NCI-H1048 (cell line): ENCODE results near the gene STARD10.
"Not testable (repeated sequence)": the region's sequence is repeated elsewhere in the genome, so short reads cannot be mapped to it uniquely, and the experiment has no call there.

ENCODE experiments used
- DNase-seq: peaks from one replicate; lab custom pipeline; 2025; lab: John Stamatoyannopoulos, UW

The STARD10 gene, protein sequence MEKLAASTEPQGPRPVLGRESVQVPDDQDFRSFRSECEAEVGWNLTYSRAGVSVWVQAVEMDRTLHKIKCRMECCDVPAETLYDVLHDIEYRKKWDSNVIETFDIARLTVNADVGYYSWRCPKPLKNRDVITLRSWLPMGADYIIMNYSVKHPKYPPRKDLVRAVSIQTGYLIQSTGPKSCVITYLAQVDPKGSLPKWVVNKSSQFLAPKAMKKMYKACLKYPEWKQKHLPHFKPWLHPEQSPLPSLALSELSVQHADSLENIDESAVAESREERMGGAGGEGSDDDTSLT

DNA sequence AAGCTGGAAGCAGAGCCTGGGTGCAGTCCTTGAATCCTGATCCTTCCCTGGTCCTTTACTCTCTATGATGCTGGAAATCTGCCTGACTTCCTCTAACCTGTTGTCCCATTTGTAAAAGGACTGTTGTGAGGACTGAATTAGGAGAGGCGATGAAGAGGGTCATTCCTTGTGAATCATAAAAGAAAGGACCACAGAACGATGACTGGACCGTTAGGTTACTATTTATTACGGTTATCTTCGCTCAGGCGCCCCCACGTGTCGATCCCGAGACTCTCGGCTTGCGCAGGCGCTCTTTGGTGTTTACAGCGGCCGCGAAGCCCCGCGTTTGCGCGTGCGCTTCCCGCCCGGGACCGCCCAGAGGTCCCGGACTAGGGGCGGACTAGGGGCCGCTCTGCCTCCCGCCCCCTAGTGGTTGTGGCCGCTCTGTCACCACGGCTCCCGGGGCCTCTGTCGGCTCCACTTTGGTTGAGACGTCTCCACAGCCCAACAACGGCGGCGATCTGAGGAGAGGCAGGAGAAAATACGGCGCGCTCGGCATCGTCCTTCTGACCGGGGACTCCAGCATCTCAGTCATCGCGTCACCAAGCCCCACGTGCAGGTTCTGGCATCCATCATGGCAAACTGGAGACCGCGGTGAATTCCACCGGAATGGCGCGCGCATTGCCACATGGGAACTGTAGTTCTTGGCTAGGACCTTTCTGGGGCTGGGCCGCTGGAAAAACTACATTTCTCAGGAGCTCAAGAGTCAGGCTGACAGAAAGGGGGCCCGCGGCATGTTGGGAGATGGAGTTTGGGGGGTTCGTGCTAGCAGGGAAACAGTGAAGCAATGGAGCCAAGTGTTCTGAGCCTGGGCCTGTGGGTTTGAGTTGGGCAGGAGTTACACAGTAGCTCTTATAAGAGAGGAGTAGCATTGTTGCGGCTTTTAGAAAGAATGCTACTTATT lies at the start of gene STARD10:
Gene STARD10, minus strand, starts transcription at position 623 of the 943 bp plus-strand sequence. CDS start 12,866 bp downstream, outside the sequence.
- DNase-seq, result peak; percentile 85

DNA sequence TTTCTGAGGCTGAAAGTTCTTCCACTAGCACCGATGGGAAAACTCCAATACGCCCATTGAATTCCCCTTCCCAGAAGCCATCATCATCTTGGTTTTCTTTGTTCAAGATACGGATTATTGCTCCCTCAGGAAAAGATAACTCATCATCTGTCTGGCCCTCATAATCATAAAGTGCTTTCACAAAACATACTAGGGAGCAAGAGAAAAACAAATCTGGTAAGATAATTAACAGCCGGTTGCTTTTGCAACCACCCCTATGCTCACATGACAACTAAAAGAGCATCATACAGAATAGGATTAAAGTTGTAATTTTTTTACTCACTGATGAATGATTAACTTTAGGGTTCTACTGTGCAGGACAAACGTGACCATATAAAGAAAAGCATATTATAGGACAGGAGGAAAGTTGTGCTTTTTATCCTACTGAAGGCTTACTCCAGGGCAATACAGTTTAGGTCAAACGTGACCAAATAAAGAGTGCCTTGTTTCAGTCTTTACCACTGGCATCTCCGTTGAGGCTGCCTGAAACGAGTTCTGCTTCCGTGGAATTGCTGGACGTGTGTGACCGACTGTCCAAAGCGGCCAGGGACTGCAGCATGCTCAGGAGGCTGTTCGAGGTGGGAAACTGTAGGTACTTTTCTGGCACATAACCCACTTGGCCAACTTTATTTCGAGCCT lies 48.9 kb upstream of the STARD10 start:
- no peak for DNase-seq

DNA sequence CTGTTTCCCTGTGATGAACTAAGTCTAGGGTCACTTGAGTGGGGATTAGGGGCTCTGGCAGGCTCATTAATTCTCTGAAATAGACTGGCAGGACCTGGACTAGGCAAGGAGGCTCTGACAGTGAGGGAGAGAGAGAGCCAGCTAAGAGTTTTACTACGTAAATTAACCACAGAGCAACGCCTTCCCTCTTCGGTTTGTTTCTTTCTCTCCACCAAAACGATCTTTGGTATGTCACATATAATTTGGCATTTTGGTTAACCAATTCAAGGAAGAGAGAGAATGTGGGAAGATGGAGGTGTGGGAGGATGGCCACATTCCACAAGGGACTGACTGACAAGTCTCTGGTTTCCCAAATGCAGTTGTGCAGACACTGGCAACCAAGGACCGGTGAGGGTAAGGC lies 48.3 kb upstream of the STARD10 start:
- DNase-seq, result no peak

DNA sequence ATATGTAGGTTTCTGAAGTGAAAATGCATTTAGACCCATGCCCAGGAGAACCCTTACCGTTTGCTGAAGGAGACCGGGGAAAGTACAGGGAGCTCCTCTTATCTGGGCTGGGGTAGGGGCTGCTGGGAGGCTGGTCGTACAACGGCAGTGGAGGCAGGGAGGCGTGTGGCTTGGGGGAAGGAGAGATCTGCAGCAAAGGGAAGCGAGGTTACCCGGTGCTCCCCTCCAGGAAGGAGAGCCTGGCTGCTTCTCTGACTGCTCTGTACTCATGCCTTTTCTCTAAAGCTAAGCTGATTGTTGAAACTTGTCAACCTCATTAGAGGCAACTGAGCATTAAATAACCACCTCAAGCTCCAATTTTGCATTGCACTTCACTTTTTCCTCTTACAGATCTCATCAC lies 47.5 kb upstream of the STARD10 start:
- DNase-seq, result no peak

DNA sequence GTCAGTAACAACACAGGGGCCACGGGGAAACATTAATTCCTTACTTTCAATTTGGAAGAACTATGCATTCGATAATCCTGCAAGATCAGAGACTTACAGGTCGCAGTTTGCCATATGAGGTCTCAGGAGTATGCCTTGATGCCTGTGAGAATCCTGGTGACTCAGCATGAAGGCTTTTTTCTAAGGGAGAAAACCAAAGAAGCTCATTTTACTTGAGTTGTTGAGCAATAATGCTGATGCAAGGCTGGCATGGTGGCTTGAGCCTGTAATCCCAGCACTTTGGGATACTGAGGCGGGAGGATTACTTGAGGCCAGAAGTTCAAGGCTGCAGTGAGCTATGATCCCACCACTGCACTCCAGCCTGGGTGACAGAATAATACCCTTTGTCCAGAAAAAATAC lies 46.9 kb upstream of the STARD10 start:
- DNase-seq, result no peak

DNA sequence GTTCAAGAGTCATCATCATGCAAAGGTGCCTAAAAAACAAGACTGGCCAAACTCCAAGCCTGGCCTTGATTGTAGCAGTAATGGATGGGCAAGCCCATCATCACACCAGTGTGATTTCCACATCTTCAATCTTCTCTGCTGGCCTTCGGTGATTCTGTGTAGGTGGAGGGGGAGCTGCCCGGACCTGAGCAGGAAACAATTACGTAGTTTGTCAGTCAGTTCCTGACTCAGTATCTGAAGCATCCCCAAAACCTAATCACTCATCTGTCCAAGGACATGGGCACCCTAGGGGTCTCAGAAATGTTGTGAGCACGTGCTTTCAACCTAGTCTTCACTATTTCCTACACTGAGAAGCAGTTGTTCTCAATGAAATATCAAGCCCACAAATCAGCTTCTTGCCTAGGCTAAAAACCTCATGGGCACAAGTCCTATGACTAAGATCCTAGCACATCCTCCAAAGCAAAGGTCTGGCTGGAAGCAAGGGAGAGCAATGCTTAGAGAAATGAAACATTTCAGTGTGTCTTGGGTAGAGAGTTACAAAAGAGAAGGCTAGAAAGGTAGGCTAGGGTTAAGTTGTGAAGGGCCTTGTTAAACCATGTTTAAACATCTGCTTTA lies 45.0 kb upstream of the STARD10 start:
- no peak for DNase-seq

DNA sequence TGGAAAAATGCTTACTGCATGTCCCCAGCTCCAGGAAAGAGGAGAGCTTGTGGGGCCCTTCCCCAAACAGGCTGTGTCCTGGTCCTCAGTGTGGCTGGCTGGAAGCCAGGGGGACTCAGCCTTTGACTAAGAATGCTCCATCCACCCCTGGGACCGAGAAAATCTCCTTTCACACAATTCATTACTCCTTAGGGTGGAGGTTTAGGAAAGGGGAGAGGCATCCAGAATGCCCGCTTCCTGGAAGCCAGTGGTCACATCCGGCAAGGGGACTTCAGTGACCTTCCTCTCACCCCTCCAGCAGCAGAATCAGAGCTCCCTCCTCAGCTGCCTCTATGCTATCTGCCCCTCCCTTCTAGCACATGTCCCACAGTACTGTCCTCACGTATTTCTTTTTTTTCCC lies 42.3 kb upstream of the STARD10 start:
- no peak for DNase-seq

DNA sequence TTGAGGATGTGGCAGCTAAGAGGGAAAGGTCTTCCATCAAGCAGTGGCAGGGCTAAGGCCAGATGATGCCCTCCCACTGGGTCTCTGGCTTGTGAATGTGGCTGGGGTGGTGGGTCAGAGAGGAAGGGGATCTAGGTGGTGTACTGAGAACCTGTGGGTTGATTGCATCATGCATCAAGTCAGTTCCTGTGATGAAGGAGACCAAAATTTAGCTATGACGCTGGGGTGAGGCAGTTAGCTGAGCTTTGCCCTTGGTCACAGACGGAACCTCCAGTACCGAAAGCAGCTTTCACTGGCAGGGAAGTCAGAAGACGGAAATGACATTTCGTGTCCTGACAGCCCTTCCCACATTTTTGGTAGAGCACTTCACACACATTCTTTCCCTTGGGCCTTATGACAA lies 41.1 kb upstream of the STARD10 start:
- DNase-seq, result no peak

DNA sequence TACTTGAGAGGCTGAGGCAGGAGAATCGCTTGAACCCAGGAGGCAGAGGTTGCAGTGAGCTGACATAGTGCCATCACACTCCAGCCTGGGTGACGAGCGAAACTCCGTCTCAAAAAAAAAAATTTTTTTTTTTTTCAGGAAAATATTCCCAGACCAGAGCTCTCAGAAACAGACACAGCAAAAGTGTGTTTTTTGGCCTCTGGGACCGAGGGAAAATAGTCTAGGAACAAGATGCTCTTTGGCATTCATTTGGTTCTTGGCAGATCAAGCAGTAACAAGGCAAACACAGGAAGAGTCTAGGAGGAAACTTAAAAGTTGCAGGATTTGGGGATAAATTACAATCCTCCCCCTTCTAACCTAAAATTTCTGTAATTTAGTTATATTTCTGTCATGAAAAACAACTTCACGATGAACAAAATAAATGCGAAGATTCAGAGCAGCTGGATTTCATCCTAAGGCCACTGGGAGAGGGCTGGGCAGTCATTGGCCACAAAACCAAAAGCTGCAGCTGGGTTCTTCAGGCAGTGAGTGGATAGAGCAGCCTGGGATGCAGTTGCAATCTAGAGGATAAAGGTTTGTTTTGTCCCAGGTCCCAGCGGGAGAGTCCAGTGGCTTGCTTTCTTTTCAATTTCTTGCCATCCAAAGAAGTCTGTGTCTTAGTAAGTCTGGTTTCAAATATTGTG lies 40.1 kb upstream of the STARD10 start:
- no peak for DNase-seq

DNA sequence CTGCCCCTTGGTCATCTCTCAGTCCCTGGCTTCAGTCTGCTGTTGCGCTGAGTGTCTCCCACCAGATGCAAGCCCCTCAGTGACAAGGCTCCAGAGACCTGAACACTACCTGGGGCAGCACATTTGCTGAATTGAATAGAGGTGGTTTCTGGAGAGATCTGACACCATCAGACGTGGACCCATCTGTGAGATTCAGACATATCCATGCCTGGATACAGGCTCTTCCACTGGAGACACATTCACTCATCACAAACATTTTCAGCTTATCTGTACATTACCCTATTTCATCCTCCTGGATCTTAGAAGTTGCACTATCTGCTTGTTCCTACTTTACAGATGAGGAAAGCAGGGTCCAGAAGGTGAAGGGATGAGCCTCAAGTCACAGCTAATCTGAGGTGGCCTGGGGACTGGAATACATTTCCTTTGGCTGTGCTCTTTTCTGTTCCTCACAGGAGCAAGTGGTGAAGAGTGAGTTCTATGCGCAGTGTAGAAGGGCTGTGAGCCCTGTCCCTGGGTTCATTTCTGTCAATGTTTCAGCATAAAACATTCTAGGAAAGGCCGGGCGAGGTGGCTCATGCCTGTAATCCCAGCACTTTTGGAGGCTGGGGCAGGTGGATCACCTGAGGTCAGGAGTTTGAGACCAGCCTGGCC lies 39.4 kb upstream of the STARD10 start:
- no peak for DNase-seq

DNA sequence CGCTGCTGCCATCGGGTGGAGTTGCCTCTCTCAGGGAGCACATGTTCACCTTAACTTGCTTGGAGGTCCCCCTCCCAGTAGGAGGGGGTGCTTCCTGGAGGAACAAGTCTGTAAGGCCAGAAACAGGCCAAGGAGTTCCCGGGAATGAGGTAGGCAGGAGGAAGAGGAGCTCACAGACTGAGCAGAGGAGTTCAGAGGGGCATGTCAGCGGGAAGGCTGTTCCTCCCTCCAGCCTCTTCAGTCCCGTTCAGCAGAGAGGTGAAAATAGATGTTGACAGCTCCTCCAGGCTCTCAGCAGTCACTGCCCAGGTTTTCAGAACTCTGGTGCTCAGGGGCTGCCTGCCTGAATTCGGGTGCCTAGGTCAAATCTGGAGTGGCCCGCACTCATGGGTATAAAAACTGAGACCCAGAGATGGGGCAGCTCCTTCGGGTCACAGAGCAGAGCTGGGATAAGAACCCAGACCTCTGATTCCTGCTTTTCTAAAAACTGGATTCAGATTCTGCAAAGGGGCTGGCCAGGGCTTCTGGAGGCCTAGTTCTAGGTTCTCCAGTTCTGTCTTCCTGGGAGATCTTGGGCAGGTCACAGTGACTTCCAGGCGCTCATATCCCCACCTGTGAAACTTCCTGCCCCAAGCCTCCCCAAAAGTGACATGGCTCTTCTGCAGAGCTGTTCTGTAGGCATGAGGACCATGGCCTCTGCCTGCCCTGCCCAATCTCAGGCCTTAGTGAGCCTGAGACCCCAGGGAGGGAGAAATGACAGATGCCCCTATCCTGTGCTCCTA lies 38.6 kb upstream of the STARD10 start:
- DNase-seq, result no peak

DNA sequence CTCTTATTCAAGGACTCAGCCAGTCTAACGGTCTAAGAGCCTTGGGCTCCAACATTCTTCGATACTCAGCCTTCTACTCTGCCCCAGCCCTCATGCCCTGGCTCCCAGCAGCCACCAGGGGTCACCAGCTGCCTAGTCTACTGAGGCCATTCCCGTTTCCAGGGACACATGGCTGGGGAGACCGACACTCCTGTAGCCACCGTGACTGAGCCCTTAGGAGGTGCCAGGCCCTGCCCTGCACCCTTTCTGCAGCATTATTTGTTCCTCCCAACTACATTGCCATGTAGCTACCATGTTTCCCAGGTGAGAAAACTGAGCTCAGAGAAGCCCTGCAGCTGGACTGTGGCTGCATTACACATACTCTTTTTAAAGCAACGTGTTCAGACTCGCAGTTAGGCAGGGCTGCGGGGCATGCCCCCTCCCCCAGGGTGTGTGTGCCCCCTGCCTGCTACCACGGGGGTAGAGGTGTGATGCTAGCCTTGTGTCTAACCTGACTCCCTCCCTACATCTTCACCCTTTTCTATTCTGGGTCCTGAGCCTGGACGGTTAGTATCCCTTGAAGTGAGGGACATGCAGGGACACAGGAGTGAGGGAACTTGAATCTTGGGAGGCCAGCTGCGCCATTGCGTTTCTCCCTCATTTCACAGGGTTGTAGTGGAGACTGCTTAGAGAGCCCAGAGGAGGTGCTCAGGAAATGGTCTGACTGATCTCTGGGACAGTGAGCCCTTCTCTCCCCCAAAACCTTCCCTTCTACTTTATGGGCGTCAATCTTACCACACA lies 37.9 kb upstream of the STARD10 start:
- DNase-seq, result peak; percentile 17

DNA sequence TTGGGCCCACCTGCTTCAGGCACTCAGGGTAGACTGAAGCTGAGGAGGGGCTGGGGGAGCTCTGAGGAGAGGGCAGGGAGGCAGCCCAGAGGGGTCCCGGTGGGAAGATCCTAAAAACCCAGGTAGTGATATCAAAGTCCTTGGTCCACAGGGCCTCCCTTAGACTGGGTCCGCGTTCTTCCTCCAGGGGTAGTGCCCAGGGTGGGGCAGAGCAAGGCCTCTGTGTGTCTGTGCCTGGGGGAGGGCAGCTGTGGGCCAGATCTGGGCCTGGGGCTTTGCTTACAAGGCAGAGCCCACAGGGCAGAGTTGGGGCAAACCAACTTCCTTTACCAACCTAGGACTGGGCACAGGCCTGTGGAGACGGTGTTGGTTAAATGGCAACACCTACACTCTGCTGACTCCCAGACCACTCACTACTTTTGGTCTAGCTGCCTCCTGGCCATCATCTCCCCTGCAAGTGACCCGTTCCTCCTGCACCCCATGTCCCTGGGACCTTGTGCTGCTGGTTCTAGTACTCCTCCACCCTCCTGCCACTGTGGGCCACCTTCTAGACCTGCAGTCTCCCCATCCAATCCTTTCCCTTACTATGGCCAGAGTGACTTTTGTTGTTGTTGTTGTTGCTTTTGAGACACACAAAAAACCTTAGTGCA lies 36.2 kb upstream of the STARD10 start:
- no peak for DNase-seq

DNA sequence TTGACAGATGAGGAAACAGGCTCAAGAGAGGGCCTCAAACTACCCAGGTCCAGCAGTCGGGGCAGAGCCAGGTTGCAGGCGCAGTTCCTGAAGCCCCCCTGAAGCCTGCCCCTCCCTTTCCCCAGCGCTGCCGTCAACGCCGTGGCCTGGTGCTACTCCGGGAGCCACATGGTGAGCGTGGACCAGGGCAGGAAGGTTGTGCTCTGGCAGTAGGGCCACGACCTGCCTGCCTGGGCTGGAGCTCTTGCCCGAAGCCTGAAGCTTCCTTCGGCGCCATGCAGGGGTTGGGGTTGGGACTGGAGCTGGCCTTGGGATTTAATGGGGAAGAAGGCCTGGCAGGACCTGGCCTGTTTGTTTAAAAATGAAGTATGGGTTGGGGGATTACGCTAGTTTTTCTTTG lies 35.3 kb upstream of the STARD10 start:
- no peak for DNase-seq

DNA sequence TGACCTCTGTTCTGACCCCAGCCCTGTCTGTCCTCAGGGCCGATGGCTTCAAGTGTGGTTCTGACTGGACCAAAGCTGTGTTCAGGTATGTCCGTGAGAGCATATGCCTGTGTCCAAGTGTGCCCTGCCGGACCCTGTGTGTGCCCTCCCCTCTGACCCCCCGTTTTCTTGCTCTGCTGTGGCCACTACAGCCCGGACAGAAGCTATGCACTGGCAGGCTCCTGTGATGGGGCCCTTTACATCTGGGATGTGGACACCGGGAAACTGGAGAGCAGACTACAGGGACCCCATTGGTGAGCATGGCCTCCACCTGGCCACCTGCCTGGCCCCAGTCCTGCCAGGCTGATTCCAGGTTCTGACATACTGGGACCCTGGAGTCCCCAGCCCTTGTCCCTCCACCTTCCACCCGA lies 34.9 kb upstream of the STARD10 start:
- no peak for DNase-seq

DNA sequence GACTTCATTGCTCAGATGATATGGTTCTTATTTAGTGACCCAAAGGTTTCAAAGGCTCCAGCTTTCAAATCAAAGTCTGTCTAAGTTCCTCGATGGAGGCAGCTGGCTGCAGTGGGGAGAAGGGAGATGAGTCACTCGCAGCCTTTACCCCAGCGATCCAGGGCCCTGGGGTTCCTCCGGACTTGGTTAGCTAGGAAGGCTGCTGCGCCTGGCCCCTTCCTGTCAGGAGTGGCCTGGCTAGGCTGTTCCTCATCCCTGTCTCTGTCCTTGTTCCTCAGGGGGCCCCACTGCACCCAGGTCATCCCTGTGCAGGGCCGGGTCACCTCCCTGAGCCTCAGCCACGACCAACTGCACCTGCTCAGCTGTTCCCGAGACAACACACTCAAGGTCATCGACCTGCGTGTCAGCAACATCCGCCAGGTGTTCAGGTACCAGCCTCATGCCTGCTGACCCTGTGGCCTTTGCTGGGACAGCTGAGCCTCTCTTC lies 34.3 kb upstream of the STARD10 start:
- DNase-seq, result no peak

DNA sequence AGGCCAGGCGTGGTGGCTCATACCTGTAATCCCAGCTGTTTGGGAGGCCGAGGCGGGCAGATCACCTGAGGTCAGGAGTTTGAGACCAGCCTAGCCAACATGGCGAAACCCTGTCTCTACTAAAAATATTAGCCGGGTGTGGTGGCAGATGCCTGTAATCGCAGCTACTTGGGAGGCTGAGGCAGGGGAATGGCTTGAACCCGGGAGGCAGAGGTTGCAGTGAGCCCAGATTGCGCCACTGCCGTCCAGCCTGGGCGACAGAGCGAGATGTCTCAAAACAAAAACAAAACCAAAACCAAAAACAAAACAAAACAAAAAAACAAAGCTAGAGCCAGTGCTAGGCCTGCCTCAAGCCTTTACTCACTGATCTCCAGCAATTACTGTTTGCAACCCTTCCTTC lies 33.8 kb upstream of the STARD10 start:
- DNase-seq, result not testable (repeated sequence)

DNA sequence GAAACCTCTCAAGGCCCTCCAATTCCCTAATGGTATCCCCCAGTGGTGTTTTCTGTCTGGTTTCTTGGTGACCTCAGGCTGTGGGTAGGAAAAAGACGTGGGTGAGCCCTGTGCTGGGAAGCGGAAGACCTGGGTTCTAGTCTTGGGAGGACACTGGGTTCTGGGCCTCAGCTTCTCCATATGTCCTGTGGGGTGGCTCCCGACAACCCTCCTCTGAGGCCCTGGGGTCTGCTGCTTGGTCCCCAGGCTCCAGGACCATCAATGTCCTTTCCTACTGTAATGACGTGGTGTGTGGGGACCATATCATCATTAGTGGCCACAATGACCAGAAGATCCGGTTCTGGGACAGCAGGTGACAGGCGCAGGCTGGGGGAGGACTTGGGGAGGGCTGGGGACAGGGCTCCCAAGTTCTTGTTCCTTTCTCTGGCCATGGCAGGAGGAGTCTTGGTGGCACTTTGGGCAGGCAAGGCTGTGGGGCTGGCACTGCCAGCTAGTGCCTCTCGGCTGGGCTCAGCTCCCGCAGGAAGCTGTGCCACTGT lies 33.2 kb upstream of the STARD10 start:
- no peak for DNase-seq
